GM21381 (cell line): ENCODE data around the gene VEPH1.

ENCODE experiments used
- ATAC-seq: cut with Tn5 transposase; IDR thresholded peaks from one replicate; pipeline ENCODE4 v1.9.1; 2021; ENCODE audit warnings: mild to moderate bottlenecking, moderate library complexity; ENCODE audit not compliant: unreplicated experiment

The VEPH1 gene

DNA sequence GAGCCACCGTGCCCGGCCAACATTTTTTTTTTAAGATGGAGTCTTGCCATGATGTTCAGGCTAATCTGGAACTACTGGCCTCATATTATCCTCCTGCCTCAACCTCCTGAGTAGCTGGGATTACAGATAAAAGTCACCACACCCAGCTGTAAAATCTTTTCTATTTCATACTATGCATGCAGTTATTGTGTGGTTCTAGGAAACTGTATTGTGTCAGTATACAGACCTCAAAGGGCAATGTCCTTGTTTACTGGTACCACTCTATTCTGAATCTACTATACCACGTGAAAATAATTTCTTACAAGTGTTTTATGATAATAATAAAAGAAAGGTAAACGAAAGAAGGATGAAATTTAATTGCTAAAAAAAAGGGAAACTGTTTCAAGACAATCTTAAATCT, 190.0 kb downstream of the VEPH1 start:
- no peak for ATAC-seq

DNA sequence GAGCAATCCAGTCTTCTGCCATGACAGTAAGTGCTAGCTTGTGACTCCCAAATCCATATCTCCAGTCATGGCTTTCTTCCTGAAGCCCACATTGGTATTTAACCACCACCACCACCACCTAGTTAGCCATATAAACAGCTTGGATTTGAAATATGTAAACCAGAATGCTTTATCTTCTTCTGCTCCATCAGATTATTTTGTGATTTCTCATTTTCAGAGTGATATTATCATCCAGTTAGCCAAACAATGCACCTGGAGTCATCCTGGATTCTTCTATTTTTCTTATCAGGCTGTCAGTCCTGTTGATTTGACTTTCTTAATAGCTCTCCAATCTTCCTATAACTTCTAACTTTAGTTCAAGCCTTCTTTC, 190.9 kb downstream of the VEPH1 start:
- no peak for ATAC-seq

DNA sequence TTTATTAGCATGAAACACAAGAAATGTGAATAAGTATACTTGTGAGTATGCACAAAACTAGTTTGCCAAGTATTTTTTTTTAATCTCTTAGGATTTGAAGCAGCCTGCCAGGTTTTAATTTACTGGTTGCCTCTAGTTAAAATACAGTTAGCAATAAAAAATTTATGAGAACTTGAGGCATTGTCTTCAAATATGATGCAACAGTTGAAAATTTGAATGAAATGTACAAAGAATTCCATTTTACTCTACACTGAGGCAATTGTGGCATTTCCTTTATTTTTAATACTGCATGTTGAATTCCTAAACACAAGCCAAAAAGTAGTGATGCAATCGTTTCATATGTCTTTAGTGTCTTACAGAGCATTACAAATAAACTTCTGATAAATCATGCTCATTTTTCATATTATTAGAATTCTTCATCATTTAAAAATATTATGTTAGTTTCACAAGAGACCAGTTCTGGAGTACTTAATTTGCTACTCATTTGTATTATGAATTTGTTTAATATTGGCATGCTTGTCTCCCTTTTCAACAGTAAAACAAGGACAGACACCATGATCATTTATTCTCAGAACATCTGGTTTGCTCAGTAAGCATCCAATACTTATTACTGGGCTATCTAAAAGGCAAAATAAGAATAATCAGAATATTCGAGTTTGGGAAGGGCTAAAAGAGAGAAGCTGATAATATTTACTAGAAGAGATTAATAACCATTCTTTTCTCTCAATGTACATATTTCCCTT, 191.4 kb downstream of the VEPH1 start:
- ATAC-seq, result no peak

DNA sequence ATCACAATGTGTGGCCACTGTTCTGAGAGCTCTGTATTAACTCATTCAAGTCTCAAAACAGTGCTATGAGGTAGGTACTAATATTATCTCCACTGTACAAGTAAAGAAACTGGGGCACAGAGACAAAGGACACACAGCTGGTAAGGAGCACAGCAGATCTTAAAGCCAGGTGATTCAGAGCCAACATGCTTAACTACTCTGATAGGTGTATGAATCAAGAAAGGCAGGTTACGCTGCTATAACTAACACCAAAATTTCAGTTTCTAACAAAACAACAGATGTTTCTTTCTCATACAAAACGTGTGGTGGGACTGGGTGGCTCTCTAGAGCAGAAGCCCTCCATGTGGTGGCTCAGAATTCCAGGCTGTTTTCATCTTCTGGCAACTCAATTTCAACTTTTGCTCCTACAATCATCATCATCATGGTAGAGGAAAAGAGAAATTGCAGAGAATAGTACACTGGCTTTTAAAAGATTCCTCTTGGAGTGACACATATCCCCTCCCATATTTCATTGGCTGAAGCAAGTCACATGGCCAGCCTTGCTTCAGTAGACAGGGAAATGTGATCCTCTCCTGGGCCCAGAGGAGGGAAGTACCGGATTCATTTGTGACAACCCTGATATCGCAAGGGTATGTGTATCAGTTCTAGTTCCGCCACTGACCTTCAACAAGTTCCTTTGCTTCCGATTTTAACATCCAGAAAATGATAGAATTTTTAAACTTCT, 192.7 kb downstream of the VEPH1 start:
- peak; percentile 62 for ATAC-seq

DNA sequence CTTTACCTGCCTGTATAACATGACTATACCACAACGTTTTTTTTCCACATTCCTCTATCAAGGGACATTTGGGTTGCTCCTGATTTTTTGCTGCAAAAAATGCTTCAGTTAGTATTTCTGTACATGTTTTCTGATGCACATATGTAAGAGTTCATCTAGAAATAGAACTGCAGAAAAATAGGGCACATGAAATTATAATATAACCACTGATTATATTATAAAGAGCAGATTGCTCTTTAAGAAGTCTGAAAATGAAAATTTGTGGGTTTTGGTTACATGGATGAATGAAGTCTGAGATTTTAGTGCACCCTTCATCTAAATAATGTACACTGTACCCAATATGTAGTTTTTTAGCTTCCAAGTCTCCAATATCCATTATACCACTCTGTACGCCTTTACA, 196.7 kb downstream of the VEPH1 start:
- no peak for ATAC-seq

DNA sequence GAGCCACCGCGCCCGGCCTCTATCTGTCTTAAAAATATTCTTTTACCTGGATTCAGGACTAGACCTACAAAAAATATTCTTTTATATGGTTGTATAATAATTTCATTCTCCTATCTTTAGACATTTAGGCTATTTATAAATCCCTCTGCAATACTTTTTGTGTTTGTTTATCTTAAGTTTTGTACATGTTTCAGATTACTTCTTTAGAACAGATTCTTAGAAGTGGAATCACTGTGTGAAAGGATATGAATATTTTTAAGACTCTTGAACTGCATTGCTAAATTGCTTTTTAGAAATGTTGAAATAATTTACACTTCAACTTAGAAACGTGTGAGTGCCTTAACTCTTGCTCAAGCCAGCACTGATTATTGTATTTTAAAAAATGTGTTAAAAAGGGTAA, 197.8 kb downstream of the VEPH1 start:
- ATAC-seq, result no peak

DNA sequence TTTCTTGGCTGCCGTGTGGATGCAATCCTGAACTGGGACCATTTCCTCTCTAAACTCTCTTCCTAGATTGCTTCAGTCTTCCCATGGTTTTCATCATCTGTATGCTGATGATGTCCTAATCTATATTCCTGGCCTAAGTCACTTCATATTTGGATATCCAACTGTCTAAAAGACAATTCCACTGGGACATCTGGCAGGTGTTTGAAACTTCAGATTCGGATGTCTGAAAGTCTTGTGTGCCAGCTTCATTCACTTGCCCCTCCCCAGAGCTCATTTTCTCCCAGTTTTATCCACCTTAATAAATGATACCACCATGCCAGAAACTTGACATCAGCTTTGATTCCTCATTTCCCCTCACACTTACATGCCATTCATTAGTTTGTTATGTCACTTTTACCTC, 201.5 kb downstream of the VEPH1 start:
- ATAC-seq, result no peak

DNA sequence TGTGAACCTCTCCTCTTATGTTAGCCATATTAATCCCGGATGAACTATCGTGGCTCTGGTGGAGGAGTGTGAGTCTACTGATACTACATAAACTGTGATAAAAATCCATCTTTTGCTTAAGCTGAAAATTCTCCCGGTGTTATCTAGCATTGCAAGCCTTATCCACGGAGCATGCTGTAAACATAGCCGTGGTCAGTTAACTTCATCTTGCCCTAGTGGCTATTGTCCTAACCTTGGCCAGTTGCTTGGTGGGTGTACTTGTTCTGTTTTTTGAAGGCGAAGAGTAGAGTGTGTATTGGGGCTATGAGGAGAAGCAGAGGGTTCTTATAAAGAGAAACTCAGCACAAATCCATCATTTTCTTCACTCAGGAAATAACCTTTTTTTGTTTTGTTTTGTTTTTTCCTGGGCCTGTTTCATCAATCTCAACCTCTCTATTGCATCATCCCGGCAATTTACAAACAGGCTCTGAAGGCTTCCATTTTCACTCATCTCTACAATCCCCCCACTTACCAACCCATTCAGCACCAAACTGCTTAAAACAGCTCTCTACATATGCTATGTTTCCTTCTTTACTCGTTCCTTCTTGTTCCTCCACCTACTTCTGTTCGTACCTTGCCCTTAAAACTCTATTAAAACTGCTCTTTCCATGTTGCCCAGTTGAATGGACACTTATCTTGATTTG, 202.1 kb downstream of the VEPH1 start:
- no peak for ATAC-seq

DNA sequence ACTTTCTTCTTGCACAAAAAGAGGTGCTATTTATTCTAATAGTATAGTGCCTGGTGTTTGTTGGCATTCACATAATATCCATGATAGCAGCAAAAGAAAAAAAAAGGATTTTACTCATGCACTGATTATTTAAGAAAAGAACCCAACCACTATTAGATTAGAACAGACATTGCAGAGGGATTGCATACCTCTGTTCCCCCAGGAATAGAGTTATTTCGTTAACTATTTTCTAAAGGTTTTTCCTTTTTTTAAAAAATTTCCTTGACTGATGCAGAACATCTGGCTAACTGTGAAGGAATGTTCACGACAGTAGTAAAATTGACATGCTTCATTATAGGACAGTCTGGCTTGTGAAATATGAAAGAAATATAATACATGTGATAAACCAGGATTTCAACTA, 203.1 kb downstream of the VEPH1 start:
- ATAC-seq, result no peak

DNA sequence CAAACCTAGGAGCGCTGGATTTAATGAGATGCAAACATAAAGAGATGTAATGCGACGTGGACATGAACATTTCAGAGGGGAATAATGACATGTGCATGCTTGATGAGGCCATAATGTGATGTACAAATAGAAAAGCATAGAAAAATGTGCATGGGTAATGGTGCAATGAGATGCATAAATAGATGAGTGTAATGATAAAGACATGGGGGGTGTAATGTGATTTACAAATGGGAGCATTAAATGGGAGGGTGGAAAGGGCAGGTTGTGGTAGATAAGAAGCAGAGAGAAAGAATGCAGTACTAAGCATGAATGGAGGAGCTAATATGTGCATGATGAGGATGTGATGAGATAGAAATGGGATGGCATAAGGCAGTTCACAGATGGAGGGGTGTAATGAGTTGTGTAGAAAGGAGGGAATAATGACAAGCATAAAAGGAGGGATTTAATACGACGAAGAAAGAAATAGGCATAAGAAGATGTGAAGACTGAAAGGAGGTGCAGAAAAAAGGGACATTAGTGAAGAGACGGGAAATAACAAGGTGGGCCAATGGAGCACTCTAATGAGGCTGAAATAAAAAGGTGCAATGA, 205.8 kb downstream of the VEPH1 start:
- no peak for ATAC-seq

DNA sequence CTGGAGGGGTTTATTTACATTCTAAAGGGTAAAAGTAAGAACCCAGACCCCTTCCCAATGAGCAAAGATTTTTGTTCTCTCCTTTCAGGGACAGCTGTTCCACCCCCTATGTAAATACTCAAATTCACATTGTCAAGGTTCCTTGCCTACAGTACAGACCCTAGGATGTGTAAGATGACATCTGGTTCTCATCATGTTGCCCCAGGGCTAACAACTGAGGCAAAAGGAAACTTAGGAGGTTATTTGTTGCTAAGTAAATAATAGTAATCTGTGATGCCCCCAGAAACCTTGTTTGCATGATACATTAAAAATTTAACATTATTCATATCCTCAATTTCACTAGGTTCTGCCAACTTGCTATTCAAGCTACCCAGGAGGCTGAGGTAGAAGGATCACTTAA, 208.3 kb downstream of the VEPH1 start:
- no peak for ATAC-seq

DNA sequence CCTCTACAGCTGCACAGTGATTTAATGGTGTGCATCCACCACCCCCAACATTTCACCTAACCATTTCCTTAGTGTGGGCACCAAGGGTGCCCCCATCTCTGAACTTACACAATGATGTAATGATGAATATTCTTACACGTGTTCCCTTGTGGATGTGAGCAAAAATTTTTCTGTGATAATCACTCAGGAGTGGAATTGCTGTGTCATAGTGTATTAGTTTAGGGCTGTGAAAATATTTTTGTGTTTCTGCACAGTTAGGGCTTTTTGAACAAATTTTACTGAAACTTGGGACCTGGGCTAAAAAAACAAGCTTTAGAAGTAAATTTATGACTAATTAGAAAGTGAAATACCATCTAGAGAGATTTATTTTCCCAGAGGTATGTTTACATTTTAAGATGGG, 208.7 kb downstream of the VEPH1 start:
- ATAC-seq, result no peak

DNA sequence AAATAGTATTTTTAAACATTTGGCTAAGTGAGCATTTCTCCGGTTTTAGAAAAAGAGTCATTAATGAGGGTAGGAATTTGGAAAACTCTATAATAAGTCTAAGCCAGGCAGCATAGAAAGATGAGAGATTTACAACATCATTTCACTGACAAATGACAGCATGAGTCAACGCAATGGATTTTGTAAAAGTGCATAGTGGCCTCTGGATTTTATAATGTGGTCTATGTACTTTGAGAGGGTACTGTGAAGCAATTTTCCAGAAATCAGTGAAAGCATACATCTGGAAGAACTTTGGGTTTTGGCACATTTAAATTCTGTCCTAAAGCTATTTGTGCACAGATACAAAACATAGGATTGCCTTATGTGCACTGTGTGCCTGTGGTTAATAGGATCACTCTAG, 212.4 kb downstream of the VEPH1 start:
- ATAC-seq, result no peak

DNA sequence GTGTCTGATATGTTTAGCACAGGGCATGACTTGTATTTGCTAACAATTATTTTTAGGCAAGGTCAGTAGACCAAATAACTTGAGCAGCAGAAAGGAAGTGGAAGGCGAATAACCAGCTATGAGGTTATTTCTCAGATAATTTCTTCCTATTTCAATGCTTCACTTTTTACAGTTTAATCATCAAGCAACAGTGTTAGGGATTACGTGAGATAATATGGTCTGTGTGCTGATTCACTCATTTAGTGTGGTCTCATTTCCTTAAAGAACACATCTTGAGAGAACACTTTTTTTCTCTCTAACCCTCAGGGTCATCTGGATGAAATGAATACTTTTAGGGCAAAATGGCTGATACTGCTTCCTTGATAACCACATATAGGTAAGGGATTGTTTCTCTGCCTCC, 217.2 kb downstream of the VEPH1 start:
- ATAC-seq, result no peak

DNA sequence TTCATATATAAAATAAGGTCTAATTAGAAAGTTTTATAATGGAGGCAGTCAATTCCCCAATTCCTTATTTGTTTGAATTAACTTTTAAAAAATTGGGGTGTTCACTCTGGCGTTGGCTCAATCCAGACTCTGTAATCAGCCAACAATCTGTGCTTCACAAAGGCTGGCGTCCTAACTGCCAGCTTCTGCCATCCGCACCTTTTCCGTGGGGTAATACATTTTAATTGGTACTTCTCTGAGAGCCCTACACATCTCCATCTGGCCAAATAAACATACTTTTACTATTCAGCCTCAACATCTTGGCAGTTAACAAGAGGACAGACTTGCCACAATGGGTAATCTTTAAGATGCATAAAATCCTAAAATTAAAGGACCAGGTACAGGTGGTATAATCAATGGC, 218.1 kb downstream of the VEPH1 start:
- no peak for ATAC-seq

DNA sequence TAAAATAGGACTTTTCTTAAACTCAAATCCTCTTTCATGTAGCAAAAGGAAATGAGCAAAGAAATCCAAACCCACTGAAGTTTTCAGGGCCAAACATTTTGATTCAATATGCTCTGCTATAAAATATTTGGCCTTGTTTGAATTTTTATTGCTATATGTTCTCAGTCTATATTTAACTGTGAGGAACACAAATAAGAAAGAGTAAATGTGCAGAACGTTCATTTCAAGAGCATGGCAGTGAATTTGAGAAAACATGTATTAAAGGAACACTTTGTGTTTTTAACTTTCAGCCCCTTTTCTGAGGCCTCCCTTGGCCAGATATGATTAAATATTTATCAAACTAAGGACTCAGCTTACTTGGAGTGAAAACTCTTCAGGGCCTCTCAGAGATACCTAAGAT, 218.5 kb downstream of the VEPH1 start:
- no peak for ATAC-seq

DNA sequence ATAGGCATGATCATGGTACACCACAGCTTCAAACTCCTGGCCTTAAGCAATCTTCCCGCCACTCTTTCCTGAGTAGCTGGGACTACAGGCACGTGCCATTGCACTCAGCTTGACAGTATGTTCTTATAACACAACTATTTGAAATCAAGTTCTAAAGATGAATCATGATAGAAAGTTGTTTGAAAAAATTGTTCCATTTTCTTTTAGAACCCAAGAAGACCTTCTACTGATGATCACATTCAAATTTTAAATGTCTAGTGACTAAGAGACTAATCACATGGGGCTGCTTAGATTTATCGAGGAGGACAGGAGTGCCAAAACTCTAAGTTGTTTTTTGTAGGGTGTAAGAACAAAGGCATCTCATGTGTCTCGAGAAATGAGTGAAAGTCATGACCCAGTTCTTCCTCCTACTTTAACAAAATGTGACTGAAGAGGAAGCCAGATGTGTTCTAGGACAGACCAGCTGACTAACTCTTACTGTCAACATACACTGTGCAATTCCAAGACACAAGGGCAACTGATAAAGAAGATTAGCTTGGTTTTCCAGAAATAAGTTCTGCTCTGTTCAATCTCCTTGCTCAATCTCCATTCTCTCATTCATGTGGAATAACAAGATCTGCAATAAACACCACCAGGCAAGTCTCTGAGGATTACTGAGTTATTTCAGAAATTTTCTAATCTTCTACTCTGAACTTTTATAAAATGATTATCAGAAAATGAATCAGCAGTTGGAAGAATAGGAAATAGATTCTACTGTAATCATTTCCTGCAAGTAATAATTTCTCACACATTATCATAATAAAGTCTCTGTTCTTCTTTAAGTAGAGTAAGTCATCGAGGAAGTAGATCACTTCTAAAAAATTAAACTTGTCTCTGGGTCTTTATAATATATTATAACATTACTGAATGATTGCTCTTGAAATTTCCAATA, 220.7 kb downstream of the VEPH1 start:
- ATAC-seq, result no peak

DNA sequence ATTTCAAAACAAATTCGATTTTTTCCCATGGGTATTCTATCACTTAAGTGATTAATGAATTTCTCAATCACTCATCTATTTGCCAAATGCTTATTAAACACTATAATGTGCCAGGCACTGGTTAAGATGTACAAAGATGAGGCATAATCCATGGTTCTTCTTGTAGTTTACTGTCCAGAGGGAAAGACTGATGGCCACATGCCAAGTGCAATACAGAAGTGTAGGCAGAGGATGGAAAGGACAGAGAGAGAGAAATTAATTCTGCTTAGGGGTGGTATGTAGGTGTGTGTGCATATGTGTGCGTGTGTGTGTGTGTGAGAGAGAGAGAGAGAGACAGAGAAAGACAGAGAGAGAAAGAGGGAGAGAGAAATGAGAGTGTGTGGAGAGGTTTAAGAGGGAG, 222.4 kb downstream of the VEPH1 start:
- ATAC-seq, result no peak

DNA sequence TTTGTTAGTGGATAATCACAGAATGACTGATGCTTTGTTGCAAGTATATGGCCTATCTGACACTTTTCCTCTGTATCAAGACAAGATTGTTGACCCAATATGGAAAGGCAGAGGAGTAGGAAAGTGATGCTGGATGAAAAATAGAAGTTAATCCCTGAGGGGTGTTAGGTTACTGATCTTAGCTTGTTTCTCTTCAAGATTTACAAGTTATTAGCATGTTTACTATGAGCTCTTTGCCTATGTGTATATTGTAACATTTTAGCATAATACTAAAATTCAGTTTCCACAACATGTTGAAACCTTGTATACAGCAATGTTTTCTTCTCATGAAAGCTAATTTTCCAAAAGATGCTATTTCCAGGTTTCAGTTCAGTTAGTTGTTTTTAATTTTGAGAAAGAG, 222.9 kb downstream of the VEPH1 start:
- ATAC-seq, result no peak

DNA sequence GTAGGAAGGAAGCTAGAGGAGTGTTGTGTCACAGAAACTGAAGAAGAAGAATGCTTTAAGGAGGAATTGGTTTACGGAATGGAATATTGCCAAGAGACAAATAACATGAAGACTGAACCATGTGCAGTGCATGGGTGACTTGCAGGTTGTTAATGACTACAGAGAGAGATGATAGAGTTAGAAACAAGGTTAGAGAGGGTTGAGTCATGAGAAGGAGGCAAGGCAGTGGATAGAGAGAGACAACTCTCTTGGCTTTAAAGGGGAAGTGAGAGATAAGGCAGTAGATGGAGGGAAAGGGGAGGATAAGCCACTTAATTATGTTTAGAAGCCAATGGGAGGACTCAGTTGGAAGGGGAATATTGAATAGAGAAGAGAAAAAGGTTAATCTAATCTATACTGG, 224.0 kb downstream of the VEPH1 start:
- no peak for ATAC-seq

DNA sequence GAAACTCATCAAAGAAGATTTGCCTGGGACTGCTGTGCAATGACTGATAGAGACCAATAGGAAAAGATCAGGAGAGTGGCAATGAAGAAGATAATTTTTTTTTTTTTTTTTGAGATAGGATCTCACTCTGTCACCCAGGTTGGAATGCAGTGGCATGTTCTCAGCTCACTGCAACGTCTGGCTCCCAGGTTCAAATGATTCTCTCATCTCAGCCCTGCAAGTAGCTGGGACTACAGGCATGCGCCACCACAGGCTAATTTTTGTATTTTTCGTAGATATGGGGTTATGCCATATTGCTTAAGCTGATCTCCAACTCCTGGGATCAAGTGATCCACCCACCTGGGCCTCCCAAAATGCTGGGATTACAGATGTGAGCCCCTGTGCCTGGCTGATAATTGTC, 226.4 kb downstream of the VEPH1 start:
- no peak for ATAC-seq
